H1 (cell line): ENCODE measurements around the gene DENND1A. TPM values are rescaled to one million over a fixed set of nuclear protein-coding genes. Genes with fewer than 3 reads are reported as not detected.

Experiments used
- CTCF ChIA-PET: fragments of 300-600 bp; sonication (Branson Sonifier 250); formaldehyde crosslinking; loops from one replicate; lab custom pipeline; 2021; ENCODE audit not compliant: partially characterized antibody; lab: Charles Lee
- POLR2A ChIA-PET: fragments of 300-600 bp; sonication (Branson Sonifier 250); formaldehyde crosslinking; loops from one replicate; lab custom pipeline; 2021; ENCODE audit warnings: inconsistent platforms; ENCODE audit not compliant: partially characterized antibody; lab: Charles Lee
- DNase-seq, 2 experiments: peaks; one replicate each; pipeline versions ENCODE4 v3.0.0 to v3.0.0-alpha.2; 2010 to 2022; ENCODE audit warnings: low spot score in 2 of 2, low read depth in 1 of 2, mixed read lengths in 1 of 2
- FAIRE-seq: peaks from 2 replicates; lab custom pipeline; 2011; peaks lifted over from hg19 to GRCh38; lab: Jason Lieb, UNC
- H2AFZ ChIP-seq: 2 replicates; pipeline ENCODE4 v1.8.1; 2012; ENCODE audit warnings: low read length, inconsistent platforms
- H2AK5ac ChIP-seq: 2 replicates; pipeline ENCODE4 v1.6.1; 2013; ENCODE audit warnings: low read depth, low read length
- H2BK120ac ChIP-seq: replicated peaks from 2 replicates; pipeline ENCODE3; 2013; ENCODE audit warnings: low read depth, low read length, inconsistent platforms
- H2BK12ac ChIP-seq: 2 replicates; pipeline ENCODE4 v1.6.1; 2013; ENCODE audit warnings: low read depth, low read length
- H2BK15ac ChIP-seq: 2 replicates; pipeline ENCODE4 v1.6.1; 2013; ENCODE audit warnings: low read length
- H2BK20ac ChIP-seq: 2 replicates; pipeline ENCODE4 v1.6.1; 2013; ENCODE audit warnings: low read length
- H2BK5ac ChIP-seq: 2 replicates; pipeline ENCODE4 v1.6.1; 2013; ENCODE audit warnings: low read depth, low read length
- H3K14ac ChIP-seq: 2 replicates; pipeline ENCODE4 v1.6.1; 2013; ENCODE audit warnings: inconsistent platforms; ENCODE audit not compliant: insufficient read length
- H3K18ac ChIP-seq: 2 replicates; pipeline ENCODE4 v1.6.1; 2013; ENCODE audit warnings: low read length; ENCODE audit errors: extremely low read depth
- H3K23ac ChIP-seq: 2 replicates; pipeline ENCODE4 v1.6.1; 2013; ENCODE audit warnings: inconsistent platforms; ENCODE audit not compliant: insufficient read length
- H3K23me2 ChIP-seq: 2 replicates; pipeline ENCODE4 v1.6.1; 2013; ENCODE audit warnings: low read depth, low read length
- H3K27ac ChIP-seq: 2 replicates; pipeline ENCODE4 v1.6.1; 2011; ENCODE audit warnings: low read depth, low read length, inconsistent platforms
- H3K27me3 ChIP-seq, 4 experiments: replicated peaks in 1 of 4; 1 replicate in 1 of 4; 2 replicates in 3 of 4; pipeline versions ENCODE4 v1.6.1 to v1.8.1; 2011 to 2013; ENCODE audit warnings: low read length in 3 of 4, mild to moderate bottlenecking in 3 of 4, inconsistent platforms in 2 of 4, mixed read lengths in 2 of 4, moderate library complexity in 1 of 4; ENCODE audit not compliant: control insufficient read depth in 3 of 4, insufficient read depth in 3 of 4; ENCODE audit errors: extremely low read depth in 1 of 4
- H3K36me3 ChIP-seq, 4 experiments: 2 replicates each; pipeline versions ENCODE4 v1.6.1 to v1.8.1; 2011 to 2013; ENCODE audit warnings: mild to moderate bottlenecking in 4 of 4, low read length in 3 of 4, moderate library complexity in 2 of 4, control low read depth in 1 of 4, inconsistent platforms in 1 of 4; ENCODE audit not compliant: insufficient read depth in 4 of 4, control insufficient read depth in 2 of 4
- H3K4ac ChIP-seq: replicated peaks from 2 replicates; pipeline ENCODE3; 2013; ENCODE audit warnings: low read length, low read depth, mixed read lengths, inconsistent platforms; ENCODE audit not compliant: insufficient read length
- H3K4me1 ChIP-seq, 4 experiments: replicated peaks in 1 of 4; 1 replicate in 1 of 4; 2 replicates in 3 of 4; pipeline versions ENCODE4 v1.6.1 to v1.8.1; 2011 to 2013; ENCODE audit warnings: low read length in 3 of 4, inconsistent platforms in 2 of 4, mixed read lengths in 1 of 4; ENCODE audit not compliant: insufficient read depth in 4 of 4, control insufficient read depth in 3 of 4
- H3K4me2 ChIP-seq, 2 experiments: 2 replicates each; pipeline versions ENCODE4 v1.6.1 to v1.8.1; 2011 to 2013; ENCODE audit warnings: low read depth in 2 of 2, low read length in 2 of 2, control low read depth in 1 of 2, inconsistent platforms in 1 of 2, mild to moderate bottlenecking in 1 of 2; ENCODE audit not compliant: insufficient read depth in 1 of 2
- H3K4me3 ChIP-seq, 4 experiments: fragments of 200-600, 300-600 bp in 1 of 4; sonication (generic), shearing (Covaris generic), sonication (Bioruptor Twin) in 1 of 4; 2 replicates each; pipeline versions ENCODE4 v1.5.1 to v1.8.1; 2011 to 2016; ENCODE audit warnings: low read length in 4 of 4, low read depth in 3 of 4, control low read depth in 2 of 4, inconsistent platforms in 2 of 4, mild to moderate bottlenecking in 2 of 4, mixed read lengths in 1 of 4, moderate library complexity in 1 of 4; ENCODE audit not compliant: insufficient read depth in 2 of 4; ENCODE audit errors: extremely low read depth in 1 of 4
- H3K56ac ChIP-seq: replicated peaks from 2 replicates; pipeline ENCODE3; 2013; ENCODE audit warnings: low read depth, mild to moderate bottlenecking, mixed read lengths, low read length, inconsistent platforms; ENCODE audit not compliant: insufficient read length
- H3K79me1 ChIP-seq: 2 replicates; pipeline ENCODE4 v1.6.1; 2013; ENCODE audit warnings: low read depth, low read length, control low read depth
- H3K79me2 ChIP-seq, 2 experiments: 2 replicates each; pipeline versions ENCODE4 v1.6.1 to v1.8.1; 2012 to 2013; ENCODE audit warnings: low read length in 2 of 2, mild to moderate bottlenecking in 2 of 2, inconsistent platforms in 1 of 2; ENCODE audit not compliant: insufficient read depth in 2 of 2, control insufficient read depth in 1 of 2
- H3K9ac ChIP-seq, 4 experiments: replicated peaks in 1 of 4; 1 replicate in 1 of 4; 2 replicates in 3 of 4; pipeline versions ENCODE4 v1.6.1 to v1.8.1; 2011 to 2013; ENCODE audit warnings: low read depth in 3 of 4, low read length in 3 of 4, control low read depth in 2 of 4, mild to moderate bottlenecking in 2 of 4, moderate library complexity in 2 of 4, inconsistent platforms in 1 of 4; ENCODE audit errors: extremely low read depth in 1 of 4
- H3K9me3 ChIP-seq, 2 experiments: 2 replicates each; pipeline versions ENCODE4 v1.6.1 to v1.8.1; 2012 to 2013; ENCODE audit warnings: mild to moderate bottlenecking in 2 of 2, moderate library complexity in 2 of 2, control low read depth in 1 of 2, inconsistent platforms in 1 of 2, low read depth in 1 of 2, low read length in 1 of 2, mixed read lengths in 1 of 2; ENCODE audit not compliant: insufficient read depth in 2 of 2
- H4K20me1 ChIP-seq, 2 experiments: replicated peaks in 1 of 2; 2 replicates each; pipeline versions ENCODE3 to v1.8.1; 2011 to 2013; ENCODE audit warnings: inconsistent platforms in 2 of 2, low read length in 2 of 2, mild to moderate bottlenecking in 1 of 2; ENCODE audit not compliant: insufficient read depth in 2 of 2, control insufficient read depth in 1 of 2
- H4K5ac ChIP-seq: 2 replicates; pipeline ENCODE4 v1.6.1; 2013; ENCODE audit warnings: low read length, low read depth, mixed read lengths, inconsistent platforms; ENCODE audit not compliant: insufficient read length
- H4K8ac ChIP-seq: 2 replicates; pipeline ENCODE4 v1.8.0; 2013; ENCODE audit warnings: mild to moderate bottlenecking, moderate library complexity, low read length, inconsistent platforms; ENCODE audit not compliant: insufficient read depth; ENCODE audit errors: extremely low read depth
- H4K91ac ChIP-seq: replicated peaks from 2 replicates; pipeline ENCODE3; 2013; ENCODE audit warnings: low read length, mixed read lengths, inconsistent platforms; ENCODE audit not compliant: insufficient read length
- RAD21 ChIP-seq, 2 experiments: IDR thresholded peaks in 1 of 2; conservative IDR thresholded peaks in 1 of 2; 2 replicates each; pipeline ENCODE4 v1.6.1; 2011; ENCODE audit warnings: low read depth in 2 of 2, low read length in 2 of 2, improper control_type of control experiment in 1 of 2, inconsistent platforms in 1 of 2, mild to moderate bottlenecking in 1 of 2, moderate library complexity in 1 of 2
- SIN3A ChIP-seq, 2 experiments: IDR thresholded peaks in 1 of 2; conservative IDR thresholded peaks in 1 of 2; 2 replicates each; pipeline ENCODE4 v1.6.1; 2011 to 2012; ENCODE audit warnings: low read length in 2 of 2, improper control_type of control experiment in 1 of 2, low read depth in 1 of 2, mild to moderate bottlenecking in 1 of 2
- WGBS, 2 experiments: shearing (Covaris generic) in 1 of 2; methylation state at CpG; one replicate each; pipeline versions ENCODE4 v1.1.6 to v1.1.7; 2013 to 2015; ENCODE audit warnings: low lambda C conversion rate in 2 of 2, mixed read lengths in 2 of 2, inconsistent platforms in 1 of 2, low coverage in 1 of 2, missing lambda C conversion rate in 1 of 2; ENCODE audit not compliant: insufficient replicate concordance in 2 of 2, insufficient coverage in 1 of 2, insufficient read length in 1 of 2; ENCODE audit errors: extremely low coverage in 1 of 2, missing lambda C conversion rate in 1 of 2; 5-methylcytosine and 5-hydroxymethylcytosine counted together
- polyA plus RNA-seq, 7 experiments: library from polyadenylated mRNA; depleted of rRNA in 3 of 7; stranded (reverse) in 5 of 7; unstranded in 2 of 7; fragments of >200 nt in 5 of 7; fragments of 200-250 nt in 2 of 7; gene quantifications; 1 replicate in 5 of 7; 2 replicates in 1 of 7; 4 replicates in 1 of 7; pipeline versions ENCODE4 v1.2.1 to v1.2.3, GENCODE V29; 2011 to 2013; ENCODE audit warnings: missing spikeins in 2 of 7, mixed read lengths in 2 of 7
- total RNA-seq: library from RNA; stranded (reverse); fragmentation: NEBNext Ultra II Directional; extraction: Animal tissue kit (Norgen Biotek cat#: 25700); gene quantifications from 2 replicates; pipeline ENCODE4 v1.2.1, GENCODE V29; 2021

DENND1A gene
- total and polyA plus RNA-seq, 2 of the 8 experiments (the other 6 are each of a cell fraction or from before 2014, with no cell fraction given) = 24.1 to 26.4 TPM

DNA sequence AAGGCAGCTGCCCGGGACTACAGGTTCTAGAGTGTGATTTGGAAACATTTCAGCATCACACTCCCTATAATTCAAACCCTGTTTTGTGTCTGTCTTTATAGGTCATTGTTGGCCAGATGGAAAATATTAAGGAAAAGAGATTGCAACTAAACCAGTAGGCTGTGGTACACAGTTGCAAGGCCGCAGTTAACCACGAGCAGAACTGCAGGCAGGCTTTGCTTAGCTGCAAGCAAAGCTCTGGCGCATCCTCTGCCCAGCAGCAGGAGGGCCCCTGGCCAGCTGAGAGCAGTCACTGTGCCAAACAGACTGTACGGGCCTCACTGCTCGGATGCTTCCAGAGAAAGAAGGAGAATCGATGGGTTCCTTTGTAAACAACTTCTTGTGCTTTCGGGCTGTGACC, 204.5 kb downstream of the DENND1A start:
- Histone ChIP-seq H3K79me2 (peaks cover 0 to 2% of the 10 kb centered on the region in 2 experiments; a peak in 1 of 4 replicates), H2AK5ac (no peak overlapping the region), H3K4me3 (no peak overlapping the region), H3K27ac (no peak overlapping the region), H3K79me1 (no peaks in the 10 kb centered on the region), H4K8ac (no peak overlapping the region), H3K4ac (no peak overlapping the region), H3K9me3 (peaks cover 17 to 22% of the 10 kb centered on the region in 2 experiments), H2BK5ac (no peak overlapping the region), H3K23me2 (no peaks in the 10 kb centered on the region), H3K56ac (no peak overlapping the region), H2AFZ (no peak overlapping the region), H3K36me3 (peaks cover 0 to 17% (median 0%) of the 10 kb centered on the region in 4 experiments; a peak in 3 of 8 replicates), H3K9ac (no peak overlapping the region), H3K23ac (no peak overlapping the region), H2BK12ac (no peak overlapping the region), H3K27me3 (no peaks in the 10 kb centered on the region), H4K20me1 (no peaks in the 10 kb centered on the region), H2BK15ac (no peak overlapping the region), H3K4me1 (peaks cover 0 to 5% (median 0%) of the 10 kb centered on the region in 4 experiments; a peak in 1 of 7 replicates), H2BK20ac (no peak overlapping the region), H2BK120ac (no peak overlapping the region), H3K14ac (no peak overlapping the region), H3K4me2 (no peak overlapping the region), H4K91ac (no peak overlapping the region), H3K18ac (no peak overlapping the region), H4K5ac (no peak overlapping the region)
- 86% methylated on average over 8 of the region's 8 CpGs; no CpG with 5 or more reads in 1 of the 2 experiments for WGBS, 2 experiments
- TF ChIP-seq RAD21 (IDR thresholded peaks at IDR 0.05 in 1 of 2, conservative IDR thresholded peaks at IDR 0.05 in 1 of 2; ENCODE audit: low read depth in 2 of 2, low read length in 2 of 2) (peak in 1 of 2 experiments; percentile 11; a peak in 1 of 4 replicates), SIN3A (conservative IDR thresholded peaks at IDR 0.05 in 1 of 2, IDR thresholded peaks at IDR 0.05 in 1 of 2; ENCODE audit: low read depth in 1 of 2, low read length in 2 of 2) (no peak)
- DNase-seq (no peak), FAIRE-seq (no peak)
- POLR2A ChIA-PET = interaction anchor here (1.5 kb wide), 1 partner anchor 9 kb away, joined by 6 read pairs; no protein-coding TSS in a partner anchor
- CTCF ChIA-PET = interaction anchor here (0.8 to 1.7 kb wide), 2 partner anchors 199 to 600 kb away, joined by 4 read pairs; no protein-coding TSS in a partner anchor
